Testis (tissue), 3 donors: ENCODE measurements around the gene ATP5MG. TPM values are rescaled to one million over a fixed set of nuclear protein-coding genes. Genes with fewer than 3 reads are reported as not detected.

ENCODE experiments used
- DNase-seq: peaks from one replicate; pipeline ENCODE4 v3.0.0-alpha.2; 2019
- H3K27ac ChIP-seq, 2 donors: fragments of 200-600 bp; sonication (generic); one replicate each; pipeline ENCODE4 v1.5.1; 2019
- H3K27me3 ChIP-seq: fragments of 200-600 bp; sonication (generic); one replicate; pipeline ENCODE4 v1.5.1; 2019
- H3K36me3 ChIP-seq: fragments of 200-600 bp; sonication (generic); one replicate; pipeline ENCODE4 v1.5.1; 2017; ENCODE audit warnings: low read depth; ENCODE audit errors: missing control alignments
- H3K4me1 ChIP-seq: fragments of 200-600 bp; sonication (generic); one replicate; pipeline ENCODE4 v1.5.1; 2019
- H3K4me3 ChIP-seq, 2 donors: fragments of 200-600 bp; sonication (generic); one replicate each; pipeline ENCODE4 v1.5.1; 2017 to 2019
- H3K9me3 ChIP-seq: fragments of 200-600 bp; sonication (generic); one replicate; pipeline ENCODE4 v1.5.1; 2017
- POLR2A ChIP-seq: fragments of 450-650 bp; IDR thresholded peaks from one replicate; pipeline ENCODE4 v1.6.1; 2017; ENCODE audit warnings: antibody characterized with exemption, mild to moderate bottlenecking, moderate library complexity
- WGBS, 2 donors: methylation state at CpG; one replicate each; pipeline ENCODE4 v1.1.5; 2018; 5-methylcytosine and 5-hydroxymethylcytosine counted together
- intact Hi-C: fragments of 100-400 bp; cut with DNase I; formaldehyde crosslinking; loops from one replicate; pipeline ENCODE4 v1.15.1; 2023; ENCODE audit warnings: low total_unique reads
- polyA plus RNA-seq: library from polyadenylated mRNA; stranded (reverse); fragments of 350-450 nt; fragmentation: Illumina TruSeq; extraction: RNeasy Lipid Tissue Mini Kit (QIAGEN cat#74804); gene quantifications from one replicate; pipeline ENCODE4 v1.2.3, GENCODE V29; 2014; ENCODE audit warnings: low read depth, low replicate concordance; ENCODE audit not compliant: insufficient read depth
- total RNA-seq, 2 donors: library from RNA; depleted of rRNA; stranded (reverse); fragments of >200 nt; gene quantifications; one replicate each; pipeline ENCODE4 v1.2.3, GENCODE V29; 2016
- TF ChIP-seq, protein P1 (sequence below), 3 experiments: fragments of 450-650 bp in 2 of 3; fragments of 200-600 bp in 1 of 3; sonication (generic) in 1 of 3; IDR thresholded peaks; one replicate each; pipeline ENCODE4 v1.5.1; 2016 to 2019; ENCODE audit warnings: antibody characterized with exemption in 3 of 3, mild to moderate bottlenecking in 2 of 3, moderate library complexity in 1 of 3

ATP5MG gene
- total and polyA plus RNA-seq, 3 donors from 2014 or later, result 35.9 to 193 (median 40.0) TPM

DNA sequence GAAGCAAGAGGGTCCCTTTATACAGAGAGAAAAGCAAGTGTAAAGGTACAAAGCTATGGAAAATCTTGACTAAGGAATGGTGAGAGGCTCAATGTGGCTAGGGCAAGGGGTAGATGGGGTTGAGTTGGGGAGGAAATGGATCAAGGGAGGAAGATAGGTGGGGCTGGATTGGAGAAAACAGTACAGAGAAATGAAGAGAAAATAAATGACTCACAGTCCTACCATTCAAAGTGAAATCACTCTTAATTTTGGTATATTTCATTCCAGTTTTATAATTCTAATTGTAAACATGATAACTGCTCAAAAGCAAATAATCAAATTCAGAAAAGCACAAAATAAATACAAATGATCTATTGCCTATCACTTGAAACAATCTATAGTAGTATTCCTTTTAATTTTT, 25.4 kb upstream of the ATP5MG start:
- no peak for TF ChIP-seq POLR2A
- TF ChIP-seq, protein P1, sequence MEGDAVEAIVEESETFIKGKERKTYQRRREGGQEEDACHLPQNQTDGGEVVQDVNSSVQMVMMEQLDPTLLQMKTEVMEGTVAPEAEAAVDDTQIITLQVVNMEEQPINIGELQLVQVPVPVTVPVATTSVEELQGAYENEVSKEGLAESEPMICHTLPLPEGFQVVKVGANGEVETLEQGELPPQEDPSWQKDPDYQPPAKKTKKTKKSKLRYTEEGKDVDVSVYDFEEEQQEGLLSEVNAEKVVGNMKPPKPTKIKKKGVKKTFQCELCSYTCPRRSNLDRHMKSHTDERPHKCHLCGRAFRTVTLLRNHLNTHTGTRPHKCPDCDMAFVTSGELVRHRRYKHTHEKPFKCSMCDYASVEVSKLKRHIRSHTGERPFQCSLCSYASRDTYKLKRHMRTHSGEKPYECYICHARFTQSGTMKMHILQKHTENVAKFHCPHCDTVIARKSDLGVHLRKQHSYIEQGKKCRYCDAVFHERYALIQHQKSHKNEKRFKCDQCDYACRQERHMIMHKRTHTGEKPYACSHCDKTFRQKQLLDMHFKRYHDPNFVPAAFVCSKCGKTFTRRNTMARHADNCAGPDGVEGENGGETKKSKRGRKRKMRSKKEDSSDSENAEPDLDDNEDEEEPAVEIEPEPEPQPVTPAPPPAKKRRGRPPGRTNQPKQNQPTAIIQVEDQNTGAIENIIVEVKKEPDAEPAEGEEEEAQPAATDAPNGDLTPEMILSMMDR (IDR thresholded peaks at IDR 0.05), result no peak
- Histone ChIP-seq H3K36me3 (no peaks in the 10 kb centered on the region), H3K27me3 (no peaks in the 10 kb centered on the region), H3K27ac (no peak overlapping the region), H3K4me3 (no peak overlapping the region), H3K4me1 (no peaks in the 10 kb centered on the region), H3K9me3 (no peaks in the 10 kb centered on the region)
- intact Hi-C loops, result no loop called here
- no peak for DNase-seq

DNA sequence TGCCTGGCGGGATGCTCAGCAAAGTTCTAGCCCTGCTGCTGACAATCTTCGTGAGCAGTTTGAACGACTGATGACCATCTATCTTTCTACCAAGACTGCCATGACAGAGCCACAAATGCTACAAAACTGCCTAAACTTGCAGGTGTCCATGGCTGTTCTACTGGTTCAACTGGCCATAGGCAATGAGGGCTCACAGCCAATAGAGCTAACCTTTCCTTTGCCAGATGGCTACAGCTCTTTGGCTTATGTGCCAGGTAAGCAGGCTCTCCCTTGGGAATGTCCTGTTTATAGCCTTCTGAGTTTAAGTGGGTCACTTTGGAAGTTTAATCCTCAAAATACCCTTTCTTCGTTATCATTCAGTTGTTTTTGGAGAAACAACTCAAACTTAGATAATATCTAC, 21.9 kb upstream of the ATP5MG start:
- intact Hi-C loops, result no loop called here
- DNase-seq, result no peak
- Histone ChIP-seq H3K36me3 (no peaks in the 10 kb centered on the region), H3K27me3 (no peaks in the 10 kb centered on the region), H3K4me1 (no peaks in the 10 kb centered on the region), H3K9me3 (no peaks in the 10 kb centered on the region), H3K4me3 (no peak overlapping the region), H3K27ac (no peak overlapping the region)
- no peak for TF ChIP-seq POLR2A
- TF ChIP-seq, protein P1 (IDR thresholded peaks at IDR 0.05), result no peak
- WGBS, 2 donors, result 93 to 94% methylated on average over 4 of the region's 4 CpGs

DNA sequence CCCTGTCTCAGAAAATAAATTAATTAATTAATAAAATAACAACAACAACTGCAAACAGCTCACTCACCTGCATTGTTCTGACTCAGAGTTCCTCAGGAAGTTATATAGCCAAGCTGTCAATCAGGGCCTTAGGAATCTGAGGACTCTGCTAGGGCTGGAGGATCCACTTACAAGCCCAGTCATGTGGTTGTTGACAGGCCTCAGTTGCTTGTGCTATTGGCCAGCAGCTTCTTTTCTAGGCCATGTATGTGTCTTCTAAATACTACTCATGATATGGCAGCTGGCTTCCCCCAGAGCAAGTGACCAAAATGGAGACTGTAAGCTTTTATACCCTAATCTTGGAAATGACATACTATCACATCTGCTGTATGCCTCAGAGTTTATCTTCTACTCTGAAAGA, 20.8 kb upstream of the ATP5MG start:
- H3K27me3 ChIP-seq, result no peaks in the 10 kb centered on the region
- no peaks in the 10 kb centered on the region for H3K9me3 ChIP-seq
- intact Hi-C loops, result no loop called here
- no peak for DNase-seq
- no peak overlapping the region for H3K4me3 ChIP-seq
- no peak overlapping the region for H3K27ac ChIP-seq
- H3K36me3 ChIP-seq, result no peaks in the 10 kb centered on the region
- no peak for TF ChIP-seq POLR2A
- TF ChIP-seq, protein P1 (IDR thresholded peaks at IDR 0.05), result no peak
- H3K4me1 ChIP-seq, result no peaks in the 10 kb centered on the region

DNA sequence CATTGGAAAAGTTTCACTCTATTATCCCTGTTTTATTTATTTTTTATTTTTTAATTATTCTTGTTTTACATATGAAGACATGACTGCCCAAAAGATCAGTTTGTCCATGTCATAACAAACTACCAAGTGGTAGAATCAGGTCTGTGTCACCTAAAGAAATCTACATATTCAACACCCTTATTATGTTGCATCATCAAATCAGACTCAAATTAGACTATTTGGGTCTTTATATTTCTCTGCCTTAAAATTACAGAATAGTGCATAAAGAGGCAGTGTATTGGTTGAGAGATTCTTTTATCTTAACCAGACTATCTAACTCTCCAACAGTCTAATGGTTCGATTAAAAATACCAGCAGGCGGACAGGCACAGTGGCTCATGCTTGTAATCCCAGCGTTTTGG, 18.5 kb upstream of the ATP5MG start:
- no peaks in the 10 kb centered on the region for H3K27me3 ChIP-seq
- no peaks in the 10 kb centered on the region for H3K36me3 ChIP-seq
- no peak overlapping the region for H3K4me3 ChIP-seq
- intact Hi-C loops, result no loop called here
- H3K27ac ChIP-seq, result no peak overlapping the region
- TF ChIP-seq POLR2A, result no peak
- TF ChIP-seq, protein P1 (IDR thresholded peaks at IDR 0.05), result no peak
- no peaks in the 10 kb centered on the region for H3K4me1 ChIP-seq
- no peak for DNase-seq
- H3K9me3 ChIP-seq, result no peaks in the 10 kb centered on the region
- WGBS, 2 donors, result 88 to 96% methylated on average over 3 of the region's 3 CpGs

- Histone ChIP-seq H3K36me3 (no peaks in the 10 kb centered on the region), H3K4me3 (no peak overlapping the region), H3K27me3 (no peaks in the 10 kb centered on the region), H3K27ac (no peak overlapping the region), H3K9me3 (no peaks in the 10 kb centered on the region), H3K4me1 (no peaks in the 10 kb centered on the region)
- WGBS, 2 donors, result 94 to 95% methylated on average over 3 of the region's 3 CpGs
- DNase-seq, result no peak
- TF ChIP-seq, protein P1 (IDR thresholded peaks at IDR 0.05), result no peak
- no peak for TF ChIP-seq POLR2A
- intact Hi-C loops, result no loop called here
Measured at GRCh38 chr11:118383657-118384056, 17.7 kb upstream of the ATP5MG start.
